Measurements from ENCODE around the gene IP6K3.

The IP6K3 gene

DNA sequence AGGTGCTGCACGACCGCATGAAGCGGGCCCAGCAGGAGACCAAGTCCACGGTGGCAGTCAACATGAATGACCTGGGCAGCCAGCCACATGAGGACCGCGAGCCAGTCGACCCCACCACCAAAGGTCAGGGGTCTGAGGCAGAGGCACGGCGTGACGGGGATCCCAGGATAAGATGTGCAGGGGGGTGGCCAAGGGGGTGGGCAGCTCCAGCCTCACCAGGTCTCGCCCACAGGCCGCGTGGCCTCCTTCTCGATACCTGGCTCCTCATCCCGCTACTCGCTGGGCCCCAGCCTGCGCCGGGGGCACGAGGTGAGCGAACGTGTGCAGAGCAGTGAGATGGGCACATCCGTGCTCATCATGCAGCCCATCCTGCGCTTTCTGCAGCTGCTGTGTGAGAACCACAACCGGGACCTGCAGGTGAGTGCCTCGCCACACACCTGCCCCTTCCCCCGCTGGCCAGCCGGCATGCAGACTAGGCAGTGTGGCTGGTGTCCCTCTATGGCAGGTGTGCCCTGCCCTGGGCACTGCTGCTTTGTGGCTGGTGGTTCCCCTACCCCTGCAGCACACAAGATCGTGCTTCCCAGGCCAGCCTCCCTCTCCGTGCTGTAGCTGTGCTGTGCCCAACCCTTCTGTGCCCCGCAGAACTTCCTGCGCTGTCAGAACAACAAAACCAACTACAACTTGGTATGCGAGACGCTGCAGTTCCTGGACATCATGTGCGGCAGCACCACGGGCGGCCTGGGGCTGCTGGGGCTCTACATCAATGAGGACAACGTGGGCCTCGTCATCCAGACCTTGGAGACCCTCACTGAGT, 61.1 kb downstream of the IP6K3 start:
- no peak for DNase-seq (ENCODE audit: low read depth, low spot score)
- no peak overlapping the region for H3K4me3 ChIP-seq (ENCODE audit: low read length)

GRCh38 chr6:33684983-33685382, 61.7 kb downstream of the IP6K3 start:
- DNase-seq (ENCODE audit: low read depth, low spot score) = no peak
- no peak overlapping the region for H3K4me3 ChIP-seq (ENCODE audit: low read length)

- DNase-seq (ENCODE audit: low read depth, low spot score) = no peak
- no peak overlapping the region for H3K4me3 ChIP-seq (ENCODE audit: low read length)
Observed at GRCh38 chr6:33684428-33684896, 62.2 kb downstream of the IP6K3 start.

GRCh38 chr6:33683576-33684427, 62.9 kb downstream of the IP6K3 start:
- no peak overlapping the region for H3K4me3 ChIP-seq (ENCODE audit: low read length)
- DNase-seq (ENCODE audit: low read depth, low spot score) = no peak

GRCh38 chr6:33683051-33683571, 63.6 kb downstream of the IP6K3 start:
- DNase-seq (ENCODE audit: low read depth, low spot score) = no peak
- no peak overlapping the region for H3K4me3 ChIP-seq (ENCODE audit: low read length)

DNA sequence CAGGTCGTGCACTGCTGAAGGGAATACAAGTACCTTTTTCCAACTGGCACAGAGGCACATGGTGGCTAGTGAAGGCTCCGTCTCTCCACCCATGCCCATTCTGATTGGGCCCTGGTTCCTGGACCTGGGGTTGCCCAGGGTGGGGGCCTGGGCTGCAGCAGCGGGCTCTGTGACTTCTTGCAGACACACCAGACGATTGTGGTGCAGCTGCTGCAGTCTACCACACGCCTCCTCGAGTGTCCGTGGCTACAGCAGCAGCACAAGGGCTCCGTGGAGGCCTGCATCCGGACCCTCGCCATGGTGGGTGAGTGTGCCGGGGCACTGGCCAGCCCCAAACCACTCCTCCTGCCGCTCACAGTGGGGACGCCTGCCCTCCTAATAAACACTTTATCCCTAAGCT, 64.4 kb downstream of the IP6K3 start:
- H3K4me3 ChIP-seq (ENCODE audit: low read length) = no peak overlapping the region
- no peak for DNase-seq (ENCODE audit: low read depth, low spot score)

GRCh38 chr6:33679761-33680160, 66.9 kb downstream of the IP6K3 start:
- no peak overlapping the region for H3K4me3 ChIP-seq (ENCODE audit: low read length)
- DNase-seq (ENCODE audit: low read depth, low spot score) = no peak

DNA sequence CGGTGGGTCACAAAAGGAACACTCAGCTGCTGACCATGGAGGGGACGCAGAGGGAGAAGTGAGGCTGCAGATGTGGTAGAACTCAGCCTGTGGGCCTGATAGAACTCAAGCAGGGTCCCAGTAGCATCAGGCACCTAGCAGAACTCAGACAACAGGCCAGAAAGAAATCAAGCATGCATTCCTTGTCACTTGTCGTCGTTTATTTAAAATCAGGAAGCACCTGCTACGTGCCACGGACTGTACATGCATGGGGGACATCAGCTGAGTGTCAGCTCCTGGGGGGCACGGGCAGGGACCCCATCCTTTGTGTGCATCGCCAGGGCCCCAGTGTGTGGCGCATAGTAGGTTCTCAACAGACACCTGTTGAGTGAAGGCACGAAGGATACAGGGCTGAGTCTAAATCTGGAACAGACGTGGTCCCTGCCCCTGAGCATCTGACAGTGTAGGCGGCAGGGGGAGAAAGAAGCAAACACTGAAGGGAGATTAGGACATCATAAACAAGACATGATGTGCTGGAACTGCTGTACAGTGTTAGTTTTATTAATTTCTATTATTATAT, 67.7 kb downstream of the IP6K3 start:
- no peak overlapping the region for H3K4me3 ChIP-seq (ENCODE audit: low read length)
- no peak for DNase-seq (ENCODE audit: low read depth, low spot score)

- H3K4me3 ChIP-seq (ENCODE audit: low read length) = no peak overlapping the region
- no peak for DNase-seq (ENCODE audit: low read depth, low spot score)
Observed at GRCh38 chr6:33678233-33678931, 68.3 kb downstream of the IP6K3 start.

GRCh38 chr6:33677689-33678088, 69.0 kb downstream of the IP6K3 start:
- no peak overlapping the region for H3K4me3 ChIP-seq (ENCODE audit: low read length)
- no peak for DNase-seq (ENCODE audit: low read depth, low spot score)

DNA sequence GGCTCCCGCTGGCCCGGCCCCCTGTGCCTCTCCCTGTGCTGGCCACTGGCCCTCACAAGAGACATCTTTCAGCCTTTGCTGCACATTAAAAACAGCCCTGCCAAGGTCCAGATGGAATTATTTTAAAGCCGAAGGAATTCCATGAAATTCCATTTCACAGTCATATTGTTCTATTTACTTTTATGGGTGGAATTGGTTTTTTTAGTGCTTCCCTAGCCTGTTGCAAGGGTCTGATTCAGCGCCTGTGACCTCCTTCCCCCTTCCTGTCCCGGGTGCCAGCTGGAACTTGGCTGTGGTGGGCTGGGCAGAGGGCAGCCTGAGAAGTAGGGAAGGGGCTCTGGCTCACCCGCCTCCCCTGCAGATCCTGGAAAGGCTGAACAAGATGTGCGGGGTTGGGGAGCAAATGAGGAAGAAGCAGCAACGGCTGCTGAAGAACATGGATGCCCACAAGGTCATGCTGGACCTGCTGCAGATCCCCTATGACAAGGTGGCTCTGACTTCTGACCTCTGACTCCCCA, 69.5 kb downstream of the IP6K3 start:
- H3K4me3 ChIP-seq (ENCODE audit: low read length) = no peak overlapping the region
- DNase-seq (ENCODE audit: low read depth, low spot score) = no peak

DNA sequence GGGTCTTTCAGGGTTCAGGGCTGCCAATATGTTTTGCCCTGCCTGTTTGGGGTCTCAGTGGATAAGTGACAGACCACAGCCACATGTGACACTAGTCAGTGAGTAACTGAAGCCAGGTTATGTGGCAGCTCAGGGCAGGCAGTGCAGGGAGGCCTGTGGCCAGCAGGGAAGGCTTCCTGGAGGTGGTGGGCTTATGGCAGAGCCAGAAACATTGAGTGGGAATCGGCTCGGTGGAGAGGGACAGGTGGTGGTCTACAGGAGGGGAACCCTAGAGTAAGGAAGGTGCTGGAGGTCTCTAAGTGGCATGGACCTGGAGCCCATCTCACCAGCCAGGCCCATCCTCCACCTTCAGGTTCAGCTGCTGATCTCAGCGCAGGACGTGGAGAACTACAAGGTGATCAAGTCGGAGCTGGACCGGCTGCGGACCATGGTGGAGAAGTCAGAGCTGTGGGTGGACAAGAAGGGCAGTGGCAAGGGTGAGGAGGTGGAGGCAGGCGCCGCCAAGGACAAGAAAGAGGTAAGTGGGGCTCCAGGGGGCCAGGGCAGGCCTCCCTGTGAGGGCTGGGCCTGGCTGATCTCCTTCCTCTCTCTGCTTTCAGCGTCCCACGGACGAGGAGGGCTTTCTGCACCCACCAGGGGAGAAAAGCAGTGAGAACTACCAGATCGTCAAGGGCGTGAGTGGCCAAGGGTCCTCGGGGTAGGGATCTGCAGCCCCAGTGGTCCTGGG, 70.1 kb downstream of the IP6K3 start:
- DNase-seq (ENCODE audit: low read depth, low spot score) = no peak
- no peak overlapping the region for H3K4me3 ChIP-seq (ENCODE audit: low read length)

DNA sequence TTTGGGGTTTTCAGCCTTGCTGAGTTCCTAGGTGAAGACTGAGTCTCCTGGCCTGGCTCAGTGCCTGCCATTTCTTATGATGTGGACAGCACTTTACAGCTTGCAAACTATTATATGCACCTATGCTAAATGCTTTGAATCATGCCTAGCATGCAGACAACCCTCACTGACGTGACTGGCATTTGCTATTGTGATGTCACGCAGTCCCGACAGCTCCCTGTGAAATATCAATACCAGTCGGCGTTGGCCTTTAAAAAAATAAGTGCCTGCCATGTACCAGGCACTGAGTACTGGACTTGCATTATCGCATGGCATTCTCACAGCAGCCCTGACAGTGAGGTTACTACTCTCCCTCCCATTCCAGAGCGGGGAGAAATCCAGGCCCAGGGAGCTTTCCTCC, 70.7 kb downstream of the IP6K3 start:
- no peak for DNase-seq (ENCODE audit: low read depth, low spot score)
- H3K4me3 ChIP-seq (ENCODE audit: low read length) = no peak overlapping the region

DNA sequence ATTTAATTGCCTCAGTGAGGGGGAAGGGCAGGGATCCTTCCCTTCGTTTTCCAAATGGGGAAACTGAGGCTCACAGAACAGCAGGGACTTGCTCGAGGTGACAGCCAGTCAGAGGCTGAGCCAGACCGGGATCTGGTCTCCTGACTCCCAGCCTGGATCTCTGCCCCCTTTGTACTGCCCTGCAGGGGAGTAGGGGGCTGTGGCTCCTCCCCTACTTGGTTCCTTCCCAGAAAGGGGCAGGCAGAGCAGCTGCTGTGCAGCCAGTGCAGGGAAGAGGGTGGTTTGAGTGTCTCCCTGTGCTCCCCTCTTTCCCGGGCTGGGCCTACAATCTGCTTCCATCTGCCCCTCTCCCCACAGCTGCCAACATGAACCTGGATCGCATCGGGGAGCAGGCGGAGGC, 72.9 kb downstream of the IP6K3 start:
- DNase-seq (ENCODE audit: low read depth, low spot score) = no peak

GRCh38 chr6:33672808-33673207, 73.9 kb downstream of the IP6K3 start:
- no peak for DNase-seq (ENCODE audit: low read depth, low spot score)
- H3K4me3 ChIP-seq (ENCODE audit: low read length) = no peak overlapping the region

More for the DNA sequence above, 72.9 kb downstream of the IP6K3 start:
- no peak overlapping the region for H3K4me3 ChIP-seq (ENCODE audit: low read length)

DNA sequence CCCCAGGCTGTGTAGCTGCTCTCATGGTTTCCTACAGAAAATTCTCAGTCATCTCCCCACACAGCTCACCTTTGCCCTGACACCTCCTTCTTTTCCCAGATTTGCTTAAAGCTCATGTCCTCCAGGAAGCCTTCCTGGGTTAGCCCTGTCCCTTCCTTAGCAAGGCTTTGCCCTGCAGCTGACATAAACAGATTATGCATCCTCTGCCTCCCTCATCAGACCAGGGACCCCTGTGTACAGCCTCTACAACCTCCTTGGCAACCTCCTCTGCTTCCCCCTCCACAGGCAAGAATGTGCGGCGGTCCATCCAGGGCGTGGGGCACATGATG, 75.0 kb downstream of the IP6K3 start:
- DNase-seq (ENCODE audit: low read depth, low spot score) = no peak
- H3K4me3 ChIP-seq (ENCODE audit: low read length) = no peak overlapping the region
